Inflammatory macrophage treated with lipopolysaccharide for 1 hour (primary cell): ENCODE data around the gene NKD2.
"Not testable (repeated sequence)": the region's sequence is repeated elsewhere in the genome, so short reads cannot be mapped to it uniquely, and the experiment has no call there.

Experiments
- DNase-seq, 2 donors: peaks; one replicate each; pipeline ENCODE4 v3.0.0-alpha.2; 2020 to 2022

NKD2 gene

DNA sequence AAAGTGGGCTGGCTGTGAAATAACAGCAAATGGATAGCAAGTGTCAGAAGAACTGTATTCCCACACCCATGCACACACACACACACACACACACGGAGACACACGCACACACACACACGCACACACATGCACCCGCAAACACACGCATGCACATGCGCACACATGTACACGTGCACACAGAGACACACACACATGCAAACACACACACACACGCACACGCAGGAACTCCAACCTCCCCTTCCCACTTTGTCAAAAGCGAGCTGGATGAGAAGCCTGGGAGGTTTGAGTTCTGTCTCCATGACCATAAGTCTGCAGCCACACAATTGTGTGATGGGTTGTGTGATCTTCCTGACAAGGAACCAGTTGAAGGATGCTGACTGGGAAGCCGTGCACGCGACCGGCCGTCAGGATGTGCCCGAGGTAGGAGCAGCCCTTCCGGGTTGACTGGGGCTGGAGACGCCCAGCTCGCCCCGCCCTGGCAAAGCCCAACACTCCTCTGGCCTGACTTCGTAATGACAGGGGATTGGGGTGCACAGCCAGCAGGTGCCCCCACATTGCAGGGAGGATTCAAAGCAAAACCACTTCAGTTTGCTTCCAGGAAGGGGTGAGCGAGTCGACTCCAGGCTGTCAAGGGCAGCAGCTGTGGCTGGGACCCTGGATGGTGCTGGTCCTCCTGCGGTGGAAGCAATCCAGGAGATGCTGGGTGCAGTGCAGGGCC is 29.3 kb upstream of the NKD2 start:
- DNase-seq: no peak

DNA sequence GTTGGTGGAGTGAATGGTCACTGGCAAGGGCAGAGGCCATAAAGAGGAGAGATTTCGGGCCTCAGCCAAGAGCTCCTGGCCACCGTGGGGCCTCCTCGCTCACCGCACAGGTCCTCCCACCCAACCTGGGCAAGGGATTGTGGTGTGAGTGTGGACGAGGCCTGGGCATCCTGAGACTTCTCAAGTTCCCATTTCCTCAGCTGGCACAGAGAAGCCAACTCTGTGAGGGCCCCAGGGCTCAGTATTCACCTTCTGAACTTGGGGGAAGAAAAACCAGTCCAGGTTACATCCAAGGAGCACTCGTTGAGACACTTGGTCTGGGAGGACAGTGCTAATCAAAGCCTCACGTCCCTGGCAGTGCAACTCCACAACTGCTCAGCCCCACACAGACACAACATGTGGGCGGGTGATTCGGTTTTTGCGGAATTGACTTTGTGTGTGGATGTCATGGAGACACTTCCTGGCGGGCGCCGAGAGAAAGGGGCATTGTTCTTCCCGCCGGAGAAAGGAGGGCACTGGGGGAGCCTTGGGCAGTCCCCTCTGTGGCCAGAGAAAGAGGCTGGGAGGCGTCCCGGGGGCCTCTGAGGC is 28.5 kb upstream of the NKD2 start:
- no peak for DNase-seq

DNA sequence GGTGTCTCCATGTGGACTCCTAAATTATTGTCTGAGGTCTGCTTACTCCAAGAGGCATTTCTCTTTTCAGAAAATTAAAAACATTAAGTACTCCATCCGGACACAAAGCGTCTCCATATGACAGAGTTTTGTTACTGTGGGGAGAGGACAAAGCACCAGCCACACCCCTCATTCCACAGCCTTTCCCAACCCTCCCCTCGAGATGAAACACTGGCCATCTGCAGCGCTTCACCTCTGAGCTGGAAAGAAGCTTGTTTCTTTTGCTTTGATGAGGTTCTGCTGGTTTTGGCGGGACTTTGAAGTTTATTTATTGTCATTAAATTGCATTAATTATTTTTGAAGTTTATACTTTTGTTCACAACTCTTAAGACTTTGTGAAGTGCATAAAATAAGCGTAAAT is 27.6 kb upstream of the NKD2 start:
- DNase-seq: no peak

DNA sequence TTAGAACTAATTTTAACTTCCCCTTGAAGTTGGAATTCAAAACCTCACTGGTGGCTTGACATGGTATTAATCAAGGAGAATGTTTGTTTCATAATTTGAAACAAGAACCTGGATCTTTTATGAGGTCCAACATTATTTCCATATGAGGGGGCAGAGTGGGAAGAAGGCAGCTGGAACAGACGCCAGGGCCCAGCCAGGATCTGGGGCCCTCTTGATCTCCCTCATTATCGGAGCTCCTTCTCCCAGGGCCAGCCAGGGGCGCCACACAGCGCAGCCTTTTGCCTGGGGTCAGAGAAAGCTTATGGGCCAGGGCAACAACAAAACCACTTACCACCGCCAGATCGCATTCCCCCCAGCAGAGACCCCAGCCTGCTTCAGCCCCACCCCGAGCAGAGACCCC is 27.1 kb upstream of the NKD2 start:
- no peak for DNase-seq

DNA sequence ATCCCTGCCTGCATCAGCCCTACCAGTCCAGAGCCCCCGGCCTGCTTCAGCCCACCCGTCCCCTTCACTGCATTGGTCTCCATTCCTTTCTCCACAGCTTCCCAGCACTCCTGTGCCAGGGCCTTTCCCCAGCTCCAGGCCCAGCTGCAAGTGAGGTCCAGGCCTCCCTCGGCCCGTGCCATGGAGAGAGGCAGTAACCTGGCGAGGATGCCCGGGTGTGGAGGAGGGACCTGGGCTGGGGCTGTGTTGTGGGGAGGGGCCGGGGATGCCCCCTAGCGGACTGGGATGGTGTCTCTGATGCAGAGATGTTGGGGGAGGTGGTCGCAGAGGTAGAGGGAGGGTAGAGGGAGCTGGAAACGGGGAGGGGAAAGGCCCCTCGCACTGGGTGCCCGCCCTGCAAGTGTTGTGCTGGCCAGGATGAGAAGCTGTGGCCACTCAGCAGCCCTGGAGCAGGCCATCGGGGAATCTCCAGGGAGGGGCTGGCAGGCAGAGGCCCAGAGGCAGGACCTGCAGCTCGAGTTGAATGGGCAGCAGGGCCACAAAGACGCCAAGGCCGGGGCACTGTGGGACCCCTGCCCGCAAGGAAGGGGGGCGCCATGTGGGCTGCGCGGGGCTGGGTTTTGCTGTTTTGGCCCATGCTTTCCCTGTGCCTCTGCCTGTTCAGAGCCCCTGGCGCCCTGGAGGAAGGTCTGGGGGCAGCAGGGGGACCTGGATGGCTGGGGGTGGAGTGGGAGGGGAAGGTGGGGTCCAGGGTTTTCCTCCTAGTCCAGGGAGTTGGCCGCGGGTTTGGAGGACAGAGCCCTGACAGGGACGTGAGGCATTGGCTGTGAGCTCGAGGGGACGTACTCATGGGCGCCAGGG is 26.0 kb upstream of the NKD2 start:
- no peak for DNase-seq

DNA sequence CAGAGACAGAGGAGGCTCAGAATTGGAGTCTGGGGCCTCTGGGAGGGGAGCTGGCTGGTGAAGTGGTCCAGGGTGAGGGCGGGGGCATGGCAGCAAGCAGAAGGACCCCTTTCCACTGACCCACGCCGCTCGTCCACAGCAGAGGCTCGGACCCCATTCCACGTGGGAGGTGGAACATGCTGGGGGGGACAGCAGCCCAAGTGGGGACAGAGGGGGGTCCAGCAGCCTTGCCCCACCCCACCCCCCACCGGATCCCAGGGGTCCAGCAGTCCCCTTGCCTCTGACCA is 25.4 kb upstream of the NKD2 start:
- DNase-seq: no peak

DNA sequence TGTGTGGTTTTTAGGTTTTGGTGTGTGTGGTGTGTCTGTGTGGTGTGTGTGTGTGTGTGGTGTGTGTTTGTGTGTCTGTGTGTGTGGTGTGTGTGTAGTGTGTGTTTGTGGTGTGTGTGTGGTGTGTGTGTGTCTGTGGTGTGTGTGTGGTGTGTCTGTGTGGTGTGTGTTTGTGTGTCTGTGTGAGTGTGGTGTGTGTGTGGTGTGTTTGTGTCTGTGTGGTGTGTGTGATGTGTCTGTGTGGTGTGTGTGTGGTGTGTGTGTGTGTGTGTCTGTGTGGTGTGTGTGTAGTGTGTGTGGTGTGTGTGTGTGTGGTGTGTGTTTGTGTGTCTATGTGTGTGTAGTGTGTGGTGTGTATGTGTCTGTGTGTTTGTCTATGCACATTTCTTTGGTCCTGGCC is 25.0 kb upstream of the NKD2 start:
- DNase-seq: no peak

DNA sequence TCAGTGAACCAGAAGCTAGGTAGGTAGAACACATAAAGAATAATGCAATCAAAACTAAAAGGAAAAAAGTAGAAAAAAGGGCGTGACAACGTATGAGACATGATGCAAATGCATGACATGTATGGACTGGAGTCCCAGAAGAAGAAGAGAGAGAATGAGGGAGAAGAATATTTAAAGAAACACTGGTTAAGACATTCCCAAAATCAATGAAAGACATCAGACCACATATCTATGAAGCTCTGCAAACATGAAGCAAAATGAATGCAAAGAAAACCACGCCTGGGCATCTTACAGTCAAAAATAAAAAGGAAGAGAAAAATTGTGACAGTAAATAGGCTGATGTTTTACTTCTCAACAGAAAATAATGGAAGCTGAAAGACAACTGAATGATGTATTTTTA is 23.8 kb upstream of the NKD2 start:
- no peak for DNase-seq

DNA sequence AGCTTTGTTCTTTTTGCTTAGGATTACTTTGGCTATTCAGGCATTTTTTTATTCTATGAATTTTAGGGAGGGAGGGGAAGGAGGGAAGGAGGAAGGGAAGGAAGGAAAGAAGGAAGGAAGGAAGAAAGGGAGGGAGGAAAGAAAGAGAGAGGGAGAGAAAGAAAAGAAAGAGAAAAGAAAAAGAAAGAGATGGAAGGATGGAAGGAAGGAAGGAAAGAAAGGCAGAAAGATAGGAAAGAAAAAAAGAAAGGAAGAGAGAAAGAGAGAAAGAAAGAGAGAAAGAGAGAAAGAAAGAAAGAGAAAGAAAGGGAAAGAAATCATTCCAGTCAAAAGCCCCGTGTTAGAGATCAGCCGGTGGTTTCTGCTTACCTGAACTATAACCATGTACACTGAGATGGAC is 20.8 kb upstream of the NKD2 start:
- no peak for DNase-seq

DNA sequence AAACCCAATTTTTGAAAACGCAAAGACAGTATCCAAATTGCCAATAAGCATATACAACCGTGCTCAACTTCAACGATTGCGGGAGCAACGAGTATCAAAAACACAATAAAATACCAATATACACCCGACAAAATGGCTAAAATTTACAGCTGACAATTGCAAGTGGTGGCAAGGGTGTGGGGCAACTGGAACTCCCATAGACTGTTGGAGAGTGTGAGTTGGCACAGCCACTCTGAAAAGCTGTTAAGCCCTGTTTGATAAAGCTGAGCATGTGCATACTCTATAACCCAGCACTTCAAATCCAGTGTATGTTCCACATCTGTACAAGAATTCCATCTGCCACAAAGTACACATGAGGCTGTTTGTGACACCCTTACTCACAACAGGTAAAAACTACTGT is 20.3 kb upstream of the NKD2 start:
- no peak for DNase-seq

DNA sequence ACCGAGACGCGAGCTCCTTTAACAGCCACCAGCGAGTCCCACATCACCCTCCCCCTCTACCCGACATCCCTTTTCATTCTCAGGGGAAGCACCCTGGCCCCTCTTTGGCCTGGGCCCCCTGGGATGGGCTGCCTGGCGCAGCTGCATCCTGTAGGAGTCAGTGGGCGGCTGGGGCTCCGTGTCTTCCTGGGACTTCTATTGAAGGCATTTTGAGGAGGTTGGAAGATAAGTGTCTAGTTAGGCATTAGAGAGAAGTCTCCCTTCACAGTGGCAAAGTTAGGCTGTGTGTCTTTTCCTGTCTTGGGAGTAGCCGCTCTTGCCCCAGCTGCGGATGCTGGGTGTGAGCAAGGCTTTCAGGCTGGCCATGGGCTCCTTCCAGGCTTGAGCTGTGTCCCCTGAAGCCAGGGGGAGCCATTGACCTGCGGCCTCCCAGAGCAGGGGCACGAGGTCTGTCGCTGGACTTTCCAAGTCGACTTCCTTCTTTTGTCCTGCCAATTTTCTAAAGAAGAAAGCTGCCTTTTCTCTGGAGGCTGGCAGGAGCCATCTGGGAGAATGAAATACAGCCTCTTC is 18.6 kb upstream of the NKD2 start:
- peak; percentile 80 to 88 for DNase-seq

DNA sequence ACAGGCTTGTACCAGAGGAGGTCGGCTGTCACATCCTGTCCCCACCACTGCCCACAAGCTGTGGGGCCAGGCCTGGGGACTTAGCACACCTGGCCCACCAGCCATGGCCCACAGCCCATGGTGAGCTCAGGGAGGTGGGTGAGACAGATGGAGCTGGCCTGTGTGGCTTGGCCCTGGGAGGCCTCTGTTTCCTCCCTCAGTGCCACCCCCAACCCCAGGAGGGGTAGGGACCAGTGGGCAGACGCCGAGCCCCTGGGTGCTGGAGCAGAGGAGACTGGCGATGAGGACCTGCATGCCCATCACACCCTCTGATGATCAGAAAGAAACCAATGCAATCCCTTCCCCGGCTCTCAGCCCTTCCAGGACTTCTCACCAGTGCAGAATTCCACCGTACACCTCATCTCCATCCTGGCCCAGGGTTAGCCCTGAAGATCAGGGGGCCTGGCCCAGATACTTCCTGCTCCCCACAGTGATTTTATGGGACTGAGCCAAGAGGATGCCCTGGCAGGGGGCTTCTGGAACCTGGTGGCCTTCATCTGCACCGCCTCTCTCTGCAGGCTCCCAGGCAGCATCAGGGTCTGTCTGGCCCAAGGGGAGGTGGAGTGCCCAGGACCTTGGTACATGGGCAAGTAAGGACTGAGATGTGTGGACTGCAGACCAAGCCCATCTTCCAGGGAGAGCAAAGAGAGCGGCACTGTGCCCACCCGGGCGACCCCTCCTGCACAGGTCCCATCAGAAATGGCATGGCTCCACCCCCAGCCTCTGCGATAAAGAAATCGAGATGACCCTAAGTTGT is 16.9 kb upstream of the NKD2 start:
- DNase-seq: no peak

DNA sequence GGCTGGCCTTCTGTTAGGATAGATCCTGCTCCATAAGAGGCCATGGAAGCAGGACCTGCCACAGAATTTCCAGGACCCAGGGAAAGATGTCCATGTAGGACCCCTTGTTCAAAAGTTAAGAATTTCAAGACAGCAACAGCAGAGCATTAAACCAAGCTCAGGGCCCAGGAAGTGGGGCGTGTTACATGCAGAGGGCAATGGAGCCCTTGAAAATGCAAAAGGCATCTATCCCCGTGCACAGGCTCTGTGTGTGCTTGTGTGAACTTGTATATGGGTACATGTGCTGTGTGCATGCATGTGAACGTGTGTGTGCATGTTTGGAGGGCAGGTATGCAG is 14.4 kb upstream of the NKD2 start:
- DNase-seq: no peak

DNA sequence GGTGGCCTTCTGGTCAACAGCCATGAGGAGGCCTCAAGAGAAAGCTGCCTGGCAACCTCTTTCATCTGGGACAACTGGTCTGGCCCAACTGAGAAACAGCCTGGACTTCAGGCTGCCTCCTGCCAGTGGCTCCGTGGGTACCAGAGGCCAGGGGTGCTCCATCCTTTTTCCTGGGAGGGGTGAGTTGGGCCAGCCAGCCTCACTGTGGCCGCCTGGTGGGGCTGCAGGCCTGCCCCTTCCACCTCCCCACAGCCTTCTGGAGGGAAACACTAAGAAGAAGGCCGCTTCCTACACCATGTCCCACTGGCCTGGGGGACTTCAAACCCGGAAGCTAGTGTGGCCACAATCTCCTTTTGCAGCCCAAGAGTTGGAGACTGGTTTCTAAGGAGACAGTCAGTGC is 13.8 kb upstream of the NKD2 start:
- no peak for DNase-seq

DNA sequence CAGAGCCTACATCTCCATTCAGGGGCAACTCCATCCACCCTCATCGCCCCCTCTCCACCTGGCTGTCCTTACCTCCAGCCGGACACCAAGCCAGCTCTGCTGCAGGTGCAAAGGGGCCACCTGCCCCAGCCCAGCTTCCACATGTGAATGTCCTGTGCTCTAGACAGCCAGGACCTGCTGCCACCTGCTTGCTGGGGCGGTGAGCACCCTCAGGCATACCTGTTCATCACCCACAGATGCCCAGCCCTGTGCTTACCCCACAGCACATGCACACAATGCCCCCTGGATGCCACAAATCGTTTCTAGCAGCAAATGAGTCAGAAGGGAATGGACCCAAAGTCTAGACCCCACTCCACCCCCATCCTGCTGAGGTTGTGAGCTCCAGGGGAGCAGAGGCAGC is 13.3 kb upstream of the NKD2 start:
- no peak for DNase-seq

DNA sequence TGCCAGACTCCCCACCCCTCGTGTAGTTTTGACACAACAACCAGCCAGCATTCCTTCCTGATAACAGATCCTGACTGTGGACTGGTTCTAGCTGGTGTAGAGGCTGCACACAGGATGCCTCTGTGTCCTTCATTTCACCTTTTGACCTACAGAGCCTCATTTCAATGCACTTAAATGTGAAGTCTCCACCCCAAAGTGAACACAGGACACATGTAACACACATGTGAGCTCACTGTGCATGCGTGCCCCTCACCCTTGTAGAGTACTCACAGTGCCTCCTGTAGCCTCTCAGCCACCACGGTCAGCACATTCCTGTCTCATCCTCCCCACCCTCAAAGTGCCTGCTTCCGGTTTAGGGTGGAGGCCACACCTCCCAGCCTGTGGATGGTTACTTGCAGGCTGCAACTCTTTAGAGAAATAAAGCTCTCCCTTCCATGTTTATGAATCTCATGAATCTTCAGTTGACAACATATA is 11.6 kb upstream of the NKD2 start:
- DNase-seq: peak in 1 of 2 donors; percentile 3

DNA sequence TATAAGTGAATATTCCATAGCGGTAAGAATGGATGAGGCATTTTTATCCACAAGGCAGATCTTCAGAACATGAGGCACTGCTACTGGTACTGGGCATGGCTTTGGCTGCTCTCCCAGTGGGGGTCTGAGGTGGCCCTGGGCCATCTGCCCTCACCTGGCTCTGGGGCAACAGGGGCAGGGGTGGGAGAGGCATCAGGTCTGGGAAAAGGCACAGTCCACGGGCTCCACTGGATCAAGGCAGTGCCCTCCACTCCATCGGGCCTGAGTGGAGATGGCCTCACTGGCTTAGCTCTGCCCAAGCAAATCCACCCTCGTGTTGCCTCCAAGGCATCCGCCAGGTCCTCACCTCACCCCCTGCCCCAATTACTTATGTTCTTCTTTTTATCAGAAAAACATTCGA is 10.9 kb upstream of the NKD2 start:
- DNase-seq: no peak

DNA sequence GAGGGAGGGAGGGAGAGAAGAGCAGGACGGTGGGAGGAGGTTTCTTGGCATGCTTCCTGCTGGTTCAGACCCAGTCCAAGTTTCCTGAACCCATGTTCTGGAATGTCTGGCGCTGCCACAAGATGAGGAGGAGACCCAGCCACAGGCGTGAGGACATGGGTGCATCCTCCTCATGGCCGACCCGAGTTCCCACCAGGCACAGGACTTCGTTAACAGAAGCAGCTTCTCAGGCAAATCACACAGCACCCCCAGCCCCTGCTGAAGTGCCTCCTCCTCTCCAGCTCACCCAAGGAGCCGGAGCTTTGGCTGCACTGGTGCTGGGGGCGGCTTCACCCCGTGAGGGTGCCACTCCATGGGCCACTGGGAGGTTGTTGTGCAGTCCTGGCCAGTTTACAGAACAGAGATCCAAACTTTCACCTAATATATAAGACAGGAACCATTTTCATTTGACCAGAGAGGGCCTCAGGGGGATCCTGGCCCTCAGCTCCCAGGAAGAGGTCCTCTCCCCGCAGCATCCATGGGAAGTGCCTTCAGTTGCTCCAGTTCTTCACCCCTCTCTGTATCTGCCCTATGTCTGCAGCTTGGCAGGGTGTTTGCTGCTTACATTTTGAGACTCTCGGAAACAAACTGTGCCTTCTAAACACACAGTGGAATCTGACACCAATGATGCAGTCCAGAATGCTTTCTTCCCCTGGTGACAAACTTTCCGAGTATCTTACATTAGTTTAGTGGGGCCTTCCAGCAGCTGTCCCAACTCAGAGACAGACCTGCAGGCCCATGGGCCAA is 10.2 kb upstream of the NKD2 start:
- no peak for DNase-seq

DNA sequence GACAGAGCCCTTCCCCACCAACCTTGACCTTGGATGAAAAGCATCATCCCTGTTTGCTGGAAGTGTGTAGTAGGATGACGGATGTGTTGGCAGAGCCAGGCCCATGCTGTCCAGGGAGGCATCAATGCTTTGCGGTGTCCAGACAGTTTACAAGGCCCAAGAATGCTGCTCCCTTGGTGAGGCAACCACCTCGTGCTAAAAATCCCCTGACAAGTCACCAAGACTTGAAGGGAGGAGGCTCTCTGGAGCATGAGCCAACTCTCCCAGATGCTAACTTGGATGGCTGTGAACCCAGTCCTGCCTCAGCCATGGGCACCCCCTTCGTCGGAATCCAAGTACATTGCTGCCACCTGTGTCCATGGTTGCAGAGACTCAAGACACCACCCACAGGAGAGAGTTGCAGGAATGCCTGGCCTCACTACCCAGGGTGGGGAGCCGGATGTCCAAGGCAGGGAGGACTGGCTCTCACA is 9.5 kb upstream of the NKD2 start:
- DNase-seq: no peak

DNA sequence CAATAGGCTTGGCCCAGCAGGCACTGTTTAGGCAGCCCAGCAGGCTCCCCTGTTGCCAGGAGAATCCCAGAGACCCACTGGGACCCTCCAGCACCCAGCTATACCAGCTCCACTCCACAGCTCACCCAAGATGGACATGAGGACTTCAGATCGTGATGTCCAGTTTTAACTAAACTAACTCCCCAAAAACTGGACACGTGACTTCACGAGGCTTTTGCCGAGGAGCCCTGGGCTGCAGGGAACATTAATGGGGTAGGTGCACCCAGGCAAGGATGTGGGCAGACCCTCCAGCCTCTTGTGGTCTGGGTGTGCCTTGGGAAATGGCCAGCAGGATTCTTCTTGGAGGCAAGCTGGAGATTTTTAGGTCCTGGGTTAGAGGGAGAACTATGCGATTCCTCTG is 8.9 kb upstream of the NKD2 start:
- DNase-seq: no peak

DNA sequence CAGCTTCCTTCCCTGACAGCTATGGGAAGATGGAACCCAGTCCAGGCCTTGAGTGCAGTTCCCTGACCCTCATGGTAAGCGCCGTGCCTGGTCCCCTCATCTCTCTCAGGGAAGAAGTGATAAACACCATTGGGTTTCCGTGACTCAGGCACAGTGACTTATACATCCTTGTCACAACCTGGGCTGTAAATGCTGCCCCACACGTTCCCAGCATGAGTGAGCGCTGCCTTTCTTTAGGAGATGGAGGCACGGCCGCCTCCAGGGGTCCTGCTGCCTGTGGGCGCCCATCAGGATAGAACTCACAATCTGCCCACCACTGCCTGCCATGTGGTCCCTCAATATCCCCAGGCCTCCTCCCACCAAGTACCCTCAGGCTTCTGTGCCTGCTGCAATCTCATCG is 8.3 kb upstream of the NKD2 start:
- no peak for DNase-seq

DNA sequence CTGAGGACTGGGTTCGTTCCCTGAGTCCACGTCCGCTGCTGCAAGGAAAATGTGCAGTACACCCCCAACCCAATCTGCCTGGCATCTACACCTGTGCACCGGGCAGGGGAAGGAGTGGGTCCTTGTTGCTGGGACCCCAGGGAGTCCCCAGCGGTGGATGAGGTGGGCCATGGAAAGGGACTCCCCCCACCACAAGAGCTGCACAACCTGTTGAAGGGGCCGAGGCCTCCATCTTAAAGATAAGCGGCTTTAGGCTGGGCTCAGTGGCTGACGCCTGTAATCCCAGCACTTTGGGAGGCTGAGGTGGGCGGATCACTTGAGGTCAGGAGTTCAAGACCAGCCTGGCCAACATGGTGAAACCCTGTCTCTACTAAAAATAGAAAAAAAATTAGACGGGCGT is 7.8 kb upstream of the NKD2 start:
- not testable (repeated sequence) for DNase-seq
